NT2/D1 (cell line): Measurements from ENCODE around the gene KRT6B.

Experiments
- DNase-seq: peaks from one replicate; pipeline ENCODE4 v3.0.0-alpha.2; 2011; ENCODE audit warnings: low read depth, low spot score
- H3K27me3 ChIP-seq: 2 replicates; pipeline ENCODE4 v1.6.0; 2011; ENCODE audit warnings: mild to moderate bottlenecking; ENCODE audit not compliant: insufficient read length, insufficient read depth
- H3K36me3 ChIP-seq: 2 replicates; pipeline ENCODE4 v1.6.1; 2011; ENCODE audit warnings: mild to moderate bottlenecking, low read length, mixed read lengths; ENCODE audit not compliant: insufficient read depth, insufficient read length
- H3K4me1 ChIP-seq: 2 replicates; pipeline ENCODE4 v1.5.1; 2011; ENCODE audit not compliant: insufficient read depth, insufficient read length
- H3K4me3 ChIP-seq: 2 replicates; pipeline ENCODE4 v1.5.1; 2011; ENCODE audit warnings: low read depth; ENCODE audit not compliant: insufficient read length
- H3K9ac ChIP-seq: 2 replicates; pipeline ENCODE4 v1.6.0; 2011; ENCODE audit warnings: low read depth; ENCODE audit not compliant: insufficient read length
- H3K9me3 ChIP-seq: 2 replicates; pipeline ENCODE4 v1.5.1; 2011; ENCODE audit warnings: mild to moderate bottlenecking, low read length; ENCODE audit not compliant: insufficient read depth
- SUZ12 ChIP-seq: IDR thresholded peaks from 2 replicates; pipeline ENCODE4 v1.6.1; 2011; ENCODE audit not compliant: insufficient read length, insufficient read depth; ENCODE audit errors: extremely low read depth
- YY1 ChIP-seq: IDR thresholded peaks from 2 replicates; pipeline ENCODE4 v1.6.1; 2011; ENCODE audit not compliant: insufficient read length, insufficient read depth
- ZNF274 ChIP-seq: IDR thresholded peaks from 2 replicates; pipeline ENCODE4 v1.6.1; 2011; ENCODE audit warnings: mild to moderate bottlenecking, low read depth, low read length

Gene KRT6B

DNA sequence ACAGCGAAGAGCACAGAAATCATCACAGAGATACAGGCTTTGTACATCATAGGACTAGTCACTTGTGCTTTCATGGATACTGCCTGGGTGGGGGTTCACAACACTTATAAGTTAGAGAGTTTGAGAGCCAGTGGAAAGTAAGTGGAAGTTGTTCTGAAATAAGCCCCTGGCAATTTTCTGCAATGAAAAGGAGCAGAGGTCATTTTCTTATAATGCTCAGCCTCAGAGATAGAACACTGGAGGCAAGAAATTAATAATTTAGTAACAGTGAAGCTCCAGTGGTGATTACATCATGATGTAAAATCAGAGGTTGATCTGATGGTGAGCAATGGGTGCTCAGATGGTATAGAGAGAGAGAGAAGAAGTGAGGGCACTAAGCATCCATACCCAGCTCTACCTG is 35.3 kb upstream of the KRT6B start:
- TF ChIP-seq SUZ12 = no peak
- no peak for TF ChIP-seq YY1
- Histone ChIP-seq H3K4me1 (no peaks in the 10 kb centered on the region), H3K27me3 (no peaks in the 10 kb centered on the region), H3K9me3 (peaks cover 22% of the 10 kb centered on the region), H3K36me3 (no peaks in the 10 kb centered on the region), H3K4me3 (no peak overlapping the region), H3K9ac (no peak overlapping the region)
- DNase-seq = no peak

DNA sequence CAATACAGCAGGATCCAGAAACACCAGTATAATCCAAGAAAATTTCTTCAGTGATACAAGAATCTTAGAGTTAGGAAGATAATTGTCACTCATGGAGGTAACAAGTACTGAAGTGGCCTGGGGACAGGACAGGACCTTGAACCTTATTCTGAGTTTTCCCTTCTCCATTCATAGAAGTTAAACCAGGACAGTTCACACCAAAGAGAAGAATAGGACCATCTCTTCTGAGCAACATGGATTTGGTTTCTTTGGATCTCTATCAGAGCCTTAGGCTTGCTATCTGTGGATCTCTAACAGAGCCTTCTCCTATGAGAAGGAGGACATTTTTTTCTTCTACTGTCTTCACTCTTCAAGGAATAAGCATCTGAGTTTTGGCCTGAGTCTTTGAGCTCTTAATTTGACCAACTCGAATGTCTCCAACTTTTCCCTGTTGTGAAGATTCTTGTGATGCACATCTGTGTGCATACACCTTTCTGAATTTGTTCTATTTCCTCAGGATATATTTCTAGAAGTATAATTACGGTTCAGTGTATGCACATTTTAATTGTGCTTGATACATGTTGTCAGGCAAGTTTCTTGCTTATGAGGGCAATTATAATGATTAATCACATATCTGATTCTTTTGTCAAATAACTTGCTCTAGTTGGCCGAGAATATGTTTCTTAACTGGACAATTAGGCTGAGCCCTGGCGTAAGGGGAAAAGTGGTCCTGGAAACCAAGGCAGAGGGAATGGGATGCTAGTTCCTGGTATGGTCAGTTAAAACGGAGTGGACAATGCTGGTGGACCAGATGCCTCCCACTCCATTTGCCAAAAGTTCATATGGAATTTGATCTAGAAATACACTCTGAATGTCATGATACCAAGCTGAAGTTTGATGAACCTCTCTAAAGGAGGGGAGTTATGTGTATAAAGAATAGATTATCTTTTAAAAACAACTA is 34.5 kb upstream of the KRT6B start:
- no peaks in the 10 kb centered on the region for H3K4me1 ChIP-seq
- H3K9me3 ChIP-seq = peaks cover 23% of the 10 kb centered on the region
- no peaks in the 10 kb centered on the region for H3K36me3 ChIP-seq
- no peaks in the 10 kb centered on the region for H3K27me3 ChIP-seq
- DNase-seq = no peak
- TF ChIP-seq ZNF274 (no peak), SUZ12 (no peak), YY1 (no peak)
- no peak overlapping the region for H3K4me3 ChIP-seq
- no peak overlapping the region for H3K9ac ChIP-seq

GRCh38 chr12:52480073-52480472 is 28.1 kb upstream of the KRT6B start:
- DNase-seq = no peak
- Histone ChIP-seq H3K36me3 (no peaks in the 10 kb centered on the region), H3K27me3 (no peaks in the 10 kb centered on the region), H3K4me1 (no peaks in the 10 kb centered on the region), H3K4me3 (no peak overlapping the region), H3K9me3 (peaks cover 58% of the 10 kb centered on the region), H3K9ac (no peak overlapping the region)
- TF ChIP-seq SUZ12 = no peak
- no peak for TF ChIP-seq ZNF274
- TF ChIP-seq YY1 = no peak

- Histone ChIP-seq H3K9ac (no peak overlapping the region), H3K4me3 (no peak overlapping the region), H3K27me3 (no peaks in the 10 kb centered on the region), H3K36me3 (no peaks in the 10 kb centered on the region), H3K4me1 (no peaks in the 10 kb centered on the region), H3K9me3 (peaks cover 53% of the 10 kb centered on the region; the same call in 1 of the 2 replicates)
- TF ChIP-seq SUZ12 (no peak), ZNF274 (no peak), YY1 (no peak)
- no peak for DNase-seq
These were observed 25.7 kb upstream of the KRT6B start for GRCh38 chr12:52477651-52478050.

DNA sequence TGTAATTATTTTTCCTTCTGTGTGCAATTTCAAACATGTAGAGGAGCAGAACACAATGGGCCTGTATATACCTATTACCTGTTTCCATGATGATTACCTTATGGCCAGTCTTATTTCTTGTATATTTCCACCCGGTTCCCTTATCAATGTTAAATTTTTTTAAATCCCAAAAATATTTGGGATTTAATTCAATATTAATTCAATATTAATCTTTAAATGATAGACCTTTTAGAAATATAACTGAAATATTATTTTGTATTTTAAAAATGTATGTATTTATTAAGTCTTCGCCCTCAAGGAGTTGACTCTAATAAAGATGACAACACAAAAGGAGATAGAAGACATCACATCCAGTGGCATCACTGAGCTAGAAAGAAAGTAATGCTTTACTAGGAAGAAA is 22.3 kb upstream of the KRT6B start:
- H3K9ac ChIP-seq = no peak overlapping the region
- TF ChIP-seq YY1 = no peak
- no peak for TF ChIP-seq SUZ12
- no peak for TF ChIP-seq ZNF274
- peaks cover 36% of the 10 kb centered on the region; the same call in 1 of the 2 replicates for H3K9me3 ChIP-seq
- H3K27me3 ChIP-seq = no peaks in the 10 kb centered on the region
- H3K4me1 ChIP-seq = no peaks in the 10 kb centered on the region
- no peaks in the 10 kb centered on the region for H3K36me3 ChIP-seq
- DNase-seq = no peak
- H3K4me3 ChIP-seq = no peak overlapping the region

DNA sequence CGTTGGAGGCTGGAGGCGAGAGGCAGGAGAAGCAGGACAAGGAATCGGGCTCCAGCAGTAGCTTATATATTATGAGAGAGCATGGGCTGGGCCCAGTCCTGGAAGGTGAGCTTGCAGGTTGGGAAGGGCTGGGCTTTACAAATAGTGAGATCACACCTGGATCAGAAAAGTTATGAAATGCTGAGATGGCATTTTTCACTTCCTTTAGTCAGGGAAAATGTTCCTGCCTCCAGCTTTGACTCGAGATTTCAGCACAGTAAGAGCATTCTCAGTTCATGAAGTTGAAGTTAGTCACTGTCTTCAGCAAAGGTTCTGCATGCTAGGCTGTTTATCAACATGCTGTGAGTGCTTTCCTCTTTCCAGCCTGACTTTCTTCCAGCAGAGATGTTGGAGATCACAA is 21.8 kb upstream of the KRT6B start, which contains the start of gene KRT6C:
KRT6C (minus strand) TSS at position 38 of the 400 bp plus-strand sequence. CDS start 68 bp downstream, outside the sequence.
- Histone ChIP-seq H3K4me1 (no peaks in the 10 kb centered on the region), H3K36me3 (no peaks in the 10 kb centered on the region), H3K9ac (no peak within 1 kb of the TSS), H3K27me3 (no peaks in the 10 kb centered on the region), H3K9me3 (peaks cover 32% of the 10 kb centered on the region; the same call in 1 of the 2 replicates), H3K4me3 (no peak within 1 kb of the TSS)
- DNase-seq = no peak
- TF ChIP-seq ZNF274 (no peak), SUZ12 (no peak), YY1 (no peak)

GRCh38 chr12:52469853-52470252 is 17.9 kb upstream of the KRT6B start:
- no peak for TF ChIP-seq YY1
- TF ChIP-seq SUZ12 = no peak
- H3K27me3 ChIP-seq = no peaks in the 10 kb centered on the region
- no peak for DNase-seq

More at GRCh38 chr12:52469853-52470252, 17.9 kb upstream of the KRT6B start:
- Histone ChIP-seq H3K4me1 (no peaks in the 10 kb centered on the region), H3K36me3 (no peaks in the 10 kb centered on the region), H3K4me3 (no peak overlapping the region), H3K9ac (no peak overlapping the region), H3K9me3 (peaks cover 5% of the 10 kb centered on the region; the same call in 1 of the 2 replicates)
